ENCODE measurements around the gene TMPO. TPM values are rescaled to one million over a fixed set of nuclear protein-coding genes. Genes with fewer than 3 reads are reported as not detected.

TMPO gene
- total RNA-seq, 1 donor from 2014 or later: 144 TPM

- TF ChIP-seq, protein P1, sequence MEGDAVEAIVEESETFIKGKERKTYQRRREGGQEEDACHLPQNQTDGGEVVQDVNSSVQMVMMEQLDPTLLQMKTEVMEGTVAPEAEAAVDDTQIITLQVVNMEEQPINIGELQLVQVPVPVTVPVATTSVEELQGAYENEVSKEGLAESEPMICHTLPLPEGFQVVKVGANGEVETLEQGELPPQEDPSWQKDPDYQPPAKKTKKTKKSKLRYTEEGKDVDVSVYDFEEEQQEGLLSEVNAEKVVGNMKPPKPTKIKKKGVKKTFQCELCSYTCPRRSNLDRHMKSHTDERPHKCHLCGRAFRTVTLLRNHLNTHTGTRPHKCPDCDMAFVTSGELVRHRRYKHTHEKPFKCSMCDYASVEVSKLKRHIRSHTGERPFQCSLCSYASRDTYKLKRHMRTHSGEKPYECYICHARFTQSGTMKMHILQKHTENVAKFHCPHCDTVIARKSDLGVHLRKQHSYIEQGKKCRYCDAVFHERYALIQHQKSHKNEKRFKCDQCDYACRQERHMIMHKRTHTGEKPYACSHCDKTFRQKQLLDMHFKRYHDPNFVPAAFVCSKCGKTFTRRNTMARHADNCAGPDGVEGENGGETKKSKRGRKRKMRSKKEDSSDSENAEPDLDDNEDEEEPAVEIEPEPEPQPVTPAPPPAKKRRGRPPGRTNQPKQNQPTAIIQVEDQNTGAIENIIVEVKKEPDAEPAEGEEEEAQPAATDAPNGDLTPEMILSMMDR (IDR thresholded peaks at IDR 0.05; ENCODE audit: unreplicated experiment): no peak
- H3K36me3 Mint-ChIP-seq: no peaks in the 10 kb centered on the region
- no peak overlapping the region for H3K4me3 Mint-ChIP-seq
- no peaks in the 10 kb centered on the region for H3K4me1 Mint-ChIP-seq
- peaks cover 4% of the 10 kb centered on the region for H3K9me3 Mint-ChIP-seq
- H3K27me3 Mint-ChIP-seq (ENCODE audit: low read depth): no peaks in the 10 kb centered on the region
- H3K27ac Mint-ChIP-seq: no peak overlapping the region
- no peak for DNase-seq (ENCODE audit: low spot score in 2 of 2, unreplicated experiment in 2 of 2)
Observed at GRCh38 chr12:98580695-98581094, 65.3 kb downstream of the TMPO start.

- TF ChIP-seq, protein P1 (IDR thresholded peaks at IDR 0.05; ENCODE audit: unreplicated experiment): no peak
- no peak for DNase-seq (ENCODE audit: low spot score in 2 of 2, unreplicated experiment in 2 of 2)
- Mint-ChIP-seq H3K27me3 (ENCODE audit: low read depth) (no peaks in the 10 kb centered on the region), H3K4me3 (no peak overlapping the region), H3K9me3 (peaks cover 4% of the 10 kb centered on the region), H3K4me1 (no peaks in the 10 kb centered on the region), H3K36me3 (no peaks in the 10 kb centered on the region), H3K27ac (no peak overlapping the region)
Observed at GRCh38 chr12:98581101-98581500, 65.7 kb downstream of the TMPO start.

- H3K27me3 Mint-ChIP-seq (ENCODE audit: low read depth): no peaks in the 10 kb centered on the region
- H3K27ac Mint-ChIP-seq: no peak overlapping the region
- no peaks in the 10 kb centered on the region for H3K9me3 Mint-ChIP-seq
- TF ChIP-seq, protein P1 (IDR thresholded peaks at IDR 0.05; ENCODE audit: unreplicated experiment): no peak
- no peaks in the 10 kb centered on the region for H3K36me3 Mint-ChIP-seq
- no peak overlapping the region for H3K4me3 Mint-ChIP-seq
- H3K4me1 Mint-ChIP-seq: no peaks in the 10 kb centered on the region
- DNase-seq (ENCODE audit: low spot score in 2 of 2, unreplicated experiment in 2 of 2): no peak
Observed at GRCh38 chr12:98582093-98582492, 66.7 kb downstream of the TMPO start.

GRCh38 chr12:98587084-98587483 lies 71.7 kb downstream of the TMPO start:
- no peaks in the 10 kb centered on the region for H3K27me3 Mint-ChIP-seq (ENCODE audit: low read depth)
- H3K4me1 Mint-ChIP-seq: no peaks in the 10 kb centered on the region
- H3K9me3 Mint-ChIP-seq: no peaks in the 10 kb centered on the region

DNA sequence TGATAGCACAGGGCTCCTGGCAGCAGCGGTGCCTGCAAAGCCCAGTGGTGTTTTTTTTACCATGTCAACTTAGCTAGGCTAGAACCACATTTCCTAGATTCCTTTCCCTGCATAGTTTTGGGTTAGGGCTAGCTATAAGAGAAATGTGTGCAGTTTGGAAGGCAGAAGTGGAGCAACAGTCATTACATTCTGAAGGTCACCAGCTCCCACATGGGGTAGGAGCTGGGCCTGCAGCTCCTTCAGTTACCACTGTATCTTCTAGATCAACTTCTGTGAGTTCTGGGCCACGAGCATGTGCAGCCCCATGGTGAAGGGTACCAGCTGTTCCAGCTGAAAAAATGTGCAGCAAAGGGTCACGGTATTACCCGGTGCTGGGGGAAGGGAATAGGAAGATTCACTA lies 75.8 kb downstream of the TMPO start:
- peak overlapping the region; percentile 68 for H3K27ac Mint-ChIP-seq
- peak overlapping the region; percentile 18 for H3K4me3 Mint-ChIP-seq
- TF ChIP-seq, protein P1 (IDR thresholded peaks at IDR 0.05; ENCODE audit: unreplicated experiment): no peak

More at GRCh38 chr12:98587084-98587483, 71.7 kb downstream of the TMPO start:
- Mint-ChIP-seq H3K36me3 (no peaks in the 10 kb centered on the region), H3K4me3 (no peak overlapping the region), H3K27ac (no peak overlapping the region)
- TF ChIP-seq, protein P1 (IDR thresholded peaks at IDR 0.05; ENCODE audit: unreplicated experiment): no peak
- DNase-seq (ENCODE audit: low spot score in 2 of 2, unreplicated experiment in 2 of 2): no peak

DNA sequence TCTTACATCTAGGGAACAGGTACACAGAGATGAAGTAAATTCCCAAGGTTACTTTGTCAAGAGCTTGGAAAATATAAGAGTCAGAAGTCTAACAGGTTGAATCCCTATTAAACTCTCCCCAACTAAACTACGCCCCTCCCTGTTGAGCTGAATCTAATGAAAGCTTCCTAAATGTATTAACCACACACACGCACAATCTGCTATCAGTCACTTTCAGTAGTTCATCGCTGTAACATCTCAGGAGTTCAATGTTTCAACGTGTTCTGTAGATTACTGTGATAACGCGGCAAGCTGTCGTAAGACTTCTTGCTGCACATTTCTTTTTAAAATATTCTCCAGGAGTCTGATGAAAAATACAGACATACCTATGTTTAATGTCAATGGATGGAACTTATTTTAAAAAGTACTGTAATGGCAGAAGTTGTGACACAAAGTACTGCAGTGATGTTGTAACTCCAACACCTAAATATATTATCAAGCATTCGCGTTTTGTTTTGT lies 77.5 kb downstream of the TMPO start:
- peaks cover 18% of the 10 kb centered on the region for H3K4me1 Mint-ChIP-seq
- H3K27me3 Mint-ChIP-seq (ENCODE audit: low read depth): no peaks in the 10 kb centered on the region
- H3K9me3 Mint-ChIP-seq: no peaks in the 10 kb centered on the region
- TF ChIP-seq, protein P1 (IDR thresholded peaks at IDR 0.05; ENCODE audit: unreplicated experiment): no peak
- H3K36me3 Mint-ChIP-seq: peaks cover 3% of the 10 kb centered on the region
- peak overlapping the region; percentile 98 for H3K27ac Mint-ChIP-seq
- DNase-seq (ENCODE audit: low spot score in 2 of 2, unreplicated experiment in 2 of 2): no peak
- H3K4me3 Mint-ChIP-seq: peak overlapping the region; percentile 92

More for the DNA sequence above, 75.8 kb downstream of the TMPO start:
- Mint-ChIP-seq H3K4me1 (peaks cover 16% of the 10 kb centered on the region), H3K9me3 (no peaks in the 10 kb centered on the region), H3K36me3 (no peaks in the 10 kb centered on the region), H3K27me3 (ENCODE audit: low read depth) (no peaks in the 10 kb centered on the region)
- no peak for DNase-seq (ENCODE audit: low spot score in 2 of 2, unreplicated experiment in 2 of 2)
